Measurements from ENCODE around the gene ITPA.

The ITPA gene

DNA sequence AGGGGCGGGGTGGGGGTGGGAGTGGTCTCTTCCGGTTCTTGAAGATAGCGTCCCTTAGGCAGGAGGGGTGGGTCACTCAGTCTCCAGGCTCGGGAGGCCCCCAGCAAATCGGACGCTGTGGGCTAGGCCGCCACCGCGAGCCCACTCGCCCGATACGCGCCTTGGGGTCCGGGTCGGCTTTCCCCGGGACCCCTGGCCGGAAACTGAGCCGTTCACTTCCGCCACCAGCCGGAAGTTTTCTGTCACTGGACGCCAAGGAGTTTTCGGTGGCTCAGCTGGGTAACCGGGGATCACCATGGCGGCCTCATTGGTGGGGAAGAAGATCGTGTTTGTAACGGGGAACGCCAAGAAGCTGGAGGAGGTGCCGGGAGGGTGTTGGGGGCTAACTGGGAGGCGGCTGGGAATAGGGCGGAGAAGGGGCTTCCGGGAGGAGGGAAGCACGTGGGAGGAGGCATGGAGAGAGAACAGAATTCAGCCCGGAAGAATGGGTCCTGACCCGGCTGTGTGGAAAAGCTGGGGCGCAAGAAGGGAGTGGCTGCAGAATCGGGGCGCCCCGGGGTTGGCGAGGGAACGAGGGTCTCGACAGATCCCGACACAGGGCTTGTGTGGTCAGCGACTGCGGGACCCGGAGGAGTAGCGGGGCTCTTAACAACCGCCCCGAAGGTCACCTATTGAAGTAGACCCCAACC lies at the start of gene ITPA:
Gene ITPA, plus strand, starts transcription at position 242 of the 689 bp plus-strand sequence. Its CDS starts 54 bp downstream, at position 296.
- H3K4me3 ChIP-seq (ENCODE audit: low read length in 2 of 2), result peak within 1 kb of the TSS; percentile 59 to 97
- no peaks in the 10 kb centered on the region for H3K27me3 ChIP-seq (ENCODE audit: control insufficient read depth in 1 of 2, insufficient read depth in 2 of 2, low read length in 2 of 2)
- H3K4me1 ChIP-seq (ENCODE audit: control insufficient read depth, insufficient read depth, low read length), result peaks cover 15% of the 10 kb centered on the region
- no peaks in the 10 kb centered on the region for H3K9me3 ChIP-seq (ENCODE audit: control insufficient read depth in 2 of 2, low read length in 2 of 2)
- H3K9ac ChIP-seq (ENCODE audit: low read length in 2 of 2), result peak within 1 kb of the TSS; percentile 83 to 86
- peak within 1 kb of the TSS; percentile 58 for H3K27ac ChIP-seq (ENCODE audit: low read length)
- peaks cover 6 to 8% of the 10 kb centered on the region in 2 donors for H3K36me3 ChIP-seq (ENCODE audit: control insufficient read depth in 2 of 2, insufficient read depth in 2 of 2, low read length in 2 of 2)

DNA sequence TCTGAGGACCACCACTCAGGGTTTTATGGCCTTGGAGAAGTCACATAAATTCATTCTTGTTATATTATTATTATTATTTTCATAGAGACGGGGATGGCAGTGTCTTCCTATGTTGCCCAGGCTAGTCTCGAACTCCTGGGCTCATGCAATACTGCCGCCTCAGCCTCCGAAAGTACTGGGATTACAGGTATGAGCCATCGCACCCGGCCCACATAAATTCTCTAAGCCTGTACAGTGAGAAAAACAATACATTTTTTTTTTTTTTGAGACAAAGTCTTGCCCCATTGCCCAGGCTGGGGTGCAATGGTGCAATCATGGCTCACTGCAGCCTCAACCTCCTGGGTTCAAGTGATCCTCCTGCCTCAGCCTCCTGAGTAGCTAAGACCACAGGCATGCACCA lies 48.9 kb upstream of the ITPA start:
- peaks cover 33% of the 10 kb centered on the region for H3K4me1 ChIP-seq (ENCODE audit: control insufficient read depth, insufficient read depth, low read length)
- H3K9ac ChIP-seq (ENCODE audit: low read length in 2 of 2), result no peak overlapping the region
- H3K4me3 ChIP-seq (ENCODE audit: low read length in 2 of 2), result peak overlapping the region in 1 of 2 donors; percentile 99
- no peak overlapping the region for H3K27ac ChIP-seq (ENCODE audit: low read length)
- H3K36me3 ChIP-seq (ENCODE audit: control insufficient read depth in 2 of 2, insufficient read depth in 2 of 2, low read length in 2 of 2), result no peaks in the 10 kb centered on the region
- no peaks in the 10 kb centered on the region for H3K27me3 ChIP-seq (ENCODE audit: control insufficient read depth in 1 of 2, insufficient read depth in 2 of 2, low read length in 2 of 2)
- H3K9me3 ChIP-seq (ENCODE audit: control insufficient read depth in 2 of 2, low read length in 2 of 2), result no peaks in the 10 kb centered on the region

DNA sequence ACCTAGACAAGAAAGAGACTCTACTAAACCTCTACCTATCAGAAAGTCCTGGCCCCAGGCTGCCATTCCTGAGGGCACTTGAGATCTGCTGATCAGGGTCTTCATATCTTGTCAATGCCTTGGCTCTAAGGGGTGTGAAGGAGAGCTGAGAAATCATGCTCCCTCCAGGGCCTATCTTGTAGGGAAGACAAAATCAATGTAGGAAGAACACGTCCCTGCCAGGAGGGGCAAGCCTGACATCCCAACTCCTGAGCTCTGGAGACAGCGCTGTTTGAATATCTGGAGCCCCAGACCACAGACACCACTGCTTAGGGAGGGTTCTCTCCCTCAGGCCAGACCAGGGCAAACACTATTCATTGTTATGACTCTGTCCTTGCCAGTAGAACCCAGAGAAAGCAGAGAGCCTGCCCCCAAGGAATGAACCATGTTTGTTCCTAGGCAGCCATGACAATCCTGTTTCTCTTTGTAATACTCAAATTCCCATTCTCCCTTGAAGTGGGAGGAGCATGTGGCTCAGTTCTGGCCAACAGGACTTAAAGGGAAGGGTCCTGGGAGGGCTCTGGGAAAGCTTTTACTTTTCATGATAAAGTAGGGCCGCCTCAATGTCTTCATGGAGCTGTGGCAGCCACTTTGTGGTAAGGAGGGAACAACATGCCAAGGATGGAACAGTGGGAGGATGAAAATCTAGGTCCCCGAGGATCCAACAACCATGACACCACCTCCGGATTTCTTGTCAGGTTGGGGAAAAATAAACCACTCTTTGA lies 47.8 kb upstream of the ITPA start:
- Histone ChIP-seq H3K27ac (ENCODE audit: low read length) (no peak overlapping the region), H3K36me3 (ENCODE audit: control insufficient read depth in 2 of 2, insufficient read depth in 2 of 2, low read length in 2 of 2) (no peaks in the 10 kb centered on the region), H3K9me3 (ENCODE audit: control insufficient read depth in 2 of 2, low read length in 2 of 2) (no peaks in the 10 kb centered on the region), H3K4me1 (ENCODE audit: control insufficient read depth, insufficient read depth, low read length) (peaks cover 29% of the 10 kb centered on the region), H3K9ac (ENCODE audit: low read length in 2 of 2) (no peak overlapping the region), H3K27me3 (ENCODE audit: control insufficient read depth in 1 of 2, insufficient read depth in 2 of 2, low read length in 2 of 2) (no peaks in the 10 kb centered on the region), H3K4me3 (ENCODE audit: low read length in 2 of 2) (no peak overlapping the region)

DNA sequence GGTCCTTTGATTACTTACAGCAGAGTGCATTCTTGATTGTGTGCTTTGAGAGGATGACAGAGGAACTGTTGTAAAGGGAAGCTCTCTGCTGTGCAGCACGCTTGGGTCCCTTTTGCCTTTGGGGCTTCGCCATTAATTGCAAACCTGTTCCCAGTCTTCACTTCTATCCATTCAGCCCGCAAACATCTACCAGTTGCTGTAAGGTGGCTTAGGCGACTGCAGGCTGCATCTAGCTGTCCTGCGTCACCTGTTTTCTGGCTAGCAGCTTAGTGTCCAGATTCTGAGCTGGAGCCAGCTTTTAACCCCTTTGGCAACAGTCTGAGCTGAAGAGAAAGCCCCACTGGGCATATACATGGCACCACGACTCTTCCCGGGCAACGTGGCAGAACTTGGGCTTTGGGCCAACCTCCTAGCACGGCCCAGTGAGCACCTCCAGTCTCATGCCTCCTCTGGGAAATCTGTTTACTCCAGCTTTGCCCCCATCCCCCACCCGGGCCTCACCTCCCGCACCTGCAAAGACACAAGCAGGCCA lies 47.2 kb upstream of the ITPA start:
- Histone ChIP-seq H3K4me1 (ENCODE audit: control insufficient read depth, insufficient read depth, low read length) (peaks cover 22% of the 10 kb centered on the region), H3K27ac (ENCODE audit: low read length) (no peak overlapping the region), H3K4me3 (ENCODE audit: low read length in 2 of 2) (no peak overlapping the region), H3K9ac (ENCODE audit: low read length in 2 of 2) (no peak overlapping the region), H3K9me3 (ENCODE audit: control insufficient read depth in 2 of 2, low read length in 2 of 2) (no peaks in the 10 kb centered on the region), H3K27me3 (ENCODE audit: control insufficient read depth in 1 of 2, insufficient read depth in 2 of 2, low read length in 2 of 2) (no peaks in the 10 kb centered on the region), H3K36me3 (ENCODE audit: control insufficient read depth in 2 of 2, insufficient read depth in 2 of 2, low read length in 2 of 2) (no peaks in the 10 kb centered on the region)

DNA sequence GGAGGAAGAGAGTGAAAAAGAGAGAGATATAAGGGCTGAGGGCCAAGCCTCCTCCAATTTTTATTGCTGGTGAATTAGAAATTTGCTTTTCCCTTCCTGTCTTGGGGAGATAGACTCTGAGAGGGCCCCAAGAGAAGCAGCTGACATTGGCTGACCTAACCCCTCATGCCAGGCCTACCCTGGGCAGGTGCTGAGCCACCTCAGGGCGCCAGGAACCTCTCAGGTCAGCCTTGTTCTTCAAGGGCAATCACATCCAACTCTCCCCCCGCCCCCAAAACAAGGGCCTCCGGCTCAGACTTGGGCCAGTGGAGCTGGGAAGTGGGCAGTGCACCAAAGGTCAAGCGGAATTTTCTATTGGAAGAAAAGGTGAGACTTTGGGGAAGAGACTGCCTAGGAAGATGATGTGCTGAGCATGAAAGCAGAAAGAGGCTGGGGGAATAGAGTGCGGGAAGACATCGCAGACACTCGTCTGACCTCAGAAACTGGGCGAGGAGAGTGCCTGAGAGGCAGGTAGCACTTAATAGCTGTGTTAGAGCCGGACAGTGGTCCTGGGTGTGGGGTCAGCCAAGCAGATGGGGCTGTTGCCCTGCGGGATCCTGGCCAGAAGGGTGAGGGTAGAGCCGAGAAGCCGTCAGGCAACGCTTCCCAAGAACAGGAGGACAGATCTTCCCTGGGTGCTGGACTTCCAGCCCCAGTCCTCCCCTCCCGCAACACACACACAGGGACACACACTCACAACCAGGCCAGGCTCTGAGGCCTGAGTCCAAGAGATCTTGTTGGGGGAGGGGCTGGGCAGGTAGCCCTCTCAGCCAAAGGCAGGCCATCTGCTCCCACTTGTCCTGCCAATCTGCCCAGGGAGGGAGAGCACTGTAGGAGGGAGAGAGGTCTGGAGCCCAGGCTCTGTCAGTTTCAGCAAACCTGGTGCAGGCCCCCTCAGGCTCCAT lies 45.9 kb upstream of the ITPA start:
- Histone ChIP-seq H3K27ac (ENCODE audit: low read length) (no peak overlapping the region), H3K9ac (ENCODE audit: low read length in 2 of 2) (no peak overlapping the region), H3K4me1 (ENCODE audit: control insufficient read depth, insufficient read depth, low read length) (peaks cover 10% of the 10 kb centered on the region), H3K4me3 (ENCODE audit: low read length in 2 of 2) (no peak overlapping the region), H3K36me3 (ENCODE audit: control insufficient read depth in 2 of 2, insufficient read depth in 2 of 2, low read length in 2 of 2) (no peaks in the 10 kb centered on the region), H3K27me3 (ENCODE audit: control insufficient read depth in 1 of 2, insufficient read depth in 2 of 2, low read length in 2 of 2) (peaks cover 0 to under 1% of the 10 kb centered on the region in 2 donors), H3K9me3 (ENCODE audit: control insufficient read depth in 2 of 2, low read length in 2 of 2) (no peaks in the 10 kb centered on the region)

DNA sequence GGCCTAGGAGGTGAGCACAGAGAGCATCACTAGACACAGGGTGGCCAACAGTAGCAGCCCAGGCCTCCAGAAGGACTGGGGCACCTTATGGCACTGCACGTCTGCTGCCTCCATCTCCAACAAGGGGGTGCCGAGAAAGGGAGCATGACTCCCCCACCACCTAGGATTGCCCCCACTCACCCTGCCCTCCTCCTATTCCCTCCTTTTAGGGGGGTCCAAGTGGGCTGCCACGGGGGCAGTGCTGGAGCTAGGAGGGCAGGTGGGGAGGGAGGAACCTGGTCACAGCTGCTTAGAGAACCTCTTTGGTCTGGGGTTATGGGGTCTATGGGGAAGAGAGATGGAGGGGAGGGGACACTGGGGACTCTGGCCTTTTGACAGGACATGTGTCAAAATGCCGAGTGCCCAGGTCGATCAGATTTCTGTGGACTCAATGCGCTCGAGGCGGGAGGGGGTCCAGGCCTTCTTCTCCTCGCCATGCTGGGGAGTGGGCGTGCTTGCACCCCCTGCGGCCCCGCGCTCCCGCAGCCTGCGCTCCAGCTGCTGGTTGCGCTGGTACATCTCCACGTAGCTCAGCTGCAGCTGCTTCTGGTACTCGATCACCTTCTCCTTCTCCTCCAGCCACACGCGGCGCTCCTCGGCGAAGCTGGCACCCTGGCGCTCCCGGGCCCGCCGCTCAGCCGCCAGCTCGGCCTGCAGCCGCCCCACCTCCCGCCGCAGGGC lies 45.1 kb upstream of the ITPA start:
- peaks cover 0 to 4% of the 10 kb centered on the region in 2 donors for H3K27me3 ChIP-seq (ENCODE audit: control insufficient read depth in 1 of 2, insufficient read depth in 2 of 2, low read length in 2 of 2)
- no peak overlapping the region for H3K4me3 ChIP-seq (ENCODE audit: low read length in 2 of 2)
- no peak overlapping the region for H3K9ac ChIP-seq (ENCODE audit: low read length in 2 of 2)

DNA sequence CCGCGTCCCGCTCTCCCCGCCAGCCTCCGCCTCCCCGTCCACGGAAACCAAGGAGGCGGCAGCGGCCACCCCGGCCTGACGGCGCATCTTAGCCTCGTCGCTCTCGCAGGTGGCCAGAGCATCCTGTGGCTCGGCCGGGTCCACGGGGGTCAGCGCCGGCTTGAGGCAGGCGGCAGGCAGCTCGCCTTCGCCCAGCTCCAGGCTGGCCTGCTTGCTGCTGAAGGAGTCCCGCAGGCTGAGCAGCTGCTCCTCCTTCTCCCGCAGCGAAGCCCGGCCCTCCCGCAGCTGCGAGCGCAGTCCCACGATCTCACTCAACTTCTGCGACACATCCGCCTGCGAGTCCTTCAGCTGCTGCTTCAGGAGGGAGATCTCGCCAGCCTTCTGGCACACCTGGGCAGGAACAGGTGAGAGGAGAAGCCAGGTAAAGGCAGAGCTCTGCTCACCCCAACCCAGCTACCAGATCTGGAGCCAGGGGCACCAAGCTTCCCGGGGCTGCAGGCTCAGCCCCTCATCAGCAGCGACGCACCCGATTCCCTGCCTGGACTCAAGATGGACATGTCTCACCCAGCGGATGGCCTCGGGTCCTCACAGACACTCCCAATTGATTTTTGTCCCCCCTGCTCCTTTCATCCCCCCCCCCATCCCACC lies 44.4 kb upstream of the ITPA start:
- no peak overlapping the region for H3K9ac ChIP-seq (ENCODE audit: low read length in 2 of 2)
- no peaks in the 10 kb centered on the region for H3K9me3 ChIP-seq (ENCODE audit: control insufficient read depth in 2 of 2, low read length in 2 of 2)
- no peak overlapping the region for H3K27ac ChIP-seq (ENCODE audit: low read length)
- H3K36me3 ChIP-seq (ENCODE audit: control insufficient read depth in 2 of 2, insufficient read depth in 2 of 2, low read length in 2 of 2), result no peaks in the 10 kb centered on the region
- no peak overlapping the region for H3K4me3 ChIP-seq (ENCODE audit: low read length in 2 of 2)
- peaks cover 0 to 4% of the 10 kb centered on the region in 2 donors for H3K27me3 ChIP-seq (ENCODE audit: control insufficient read depth in 1 of 2, insufficient read depth in 2 of 2, low read length in 2 of 2)
- H3K4me1 ChIP-seq (ENCODE audit: control insufficient read depth, insufficient read depth, low read length), result peaks cover under 1% of the 10 kb centered on the region

More for the DNA sequence above, 45.1 kb upstream of the ITPA start:
- Histone ChIP-seq H3K9me3 (ENCODE audit: control insufficient read depth in 2 of 2, low read length in 2 of 2) (no peaks in the 10 kb centered on the region), H3K27ac (ENCODE audit: low read length) (no peak overlapping the region), H3K36me3 (ENCODE audit: control insufficient read depth in 2 of 2, insufficient read depth in 2 of 2, low read length in 2 of 2) (no peaks in the 10 kb centered on the region), H3K4me1 (ENCODE audit: control insufficient read depth, insufficient read depth, low read length) (peaks cover 2% of the 10 kb centered on the region)

DNA sequence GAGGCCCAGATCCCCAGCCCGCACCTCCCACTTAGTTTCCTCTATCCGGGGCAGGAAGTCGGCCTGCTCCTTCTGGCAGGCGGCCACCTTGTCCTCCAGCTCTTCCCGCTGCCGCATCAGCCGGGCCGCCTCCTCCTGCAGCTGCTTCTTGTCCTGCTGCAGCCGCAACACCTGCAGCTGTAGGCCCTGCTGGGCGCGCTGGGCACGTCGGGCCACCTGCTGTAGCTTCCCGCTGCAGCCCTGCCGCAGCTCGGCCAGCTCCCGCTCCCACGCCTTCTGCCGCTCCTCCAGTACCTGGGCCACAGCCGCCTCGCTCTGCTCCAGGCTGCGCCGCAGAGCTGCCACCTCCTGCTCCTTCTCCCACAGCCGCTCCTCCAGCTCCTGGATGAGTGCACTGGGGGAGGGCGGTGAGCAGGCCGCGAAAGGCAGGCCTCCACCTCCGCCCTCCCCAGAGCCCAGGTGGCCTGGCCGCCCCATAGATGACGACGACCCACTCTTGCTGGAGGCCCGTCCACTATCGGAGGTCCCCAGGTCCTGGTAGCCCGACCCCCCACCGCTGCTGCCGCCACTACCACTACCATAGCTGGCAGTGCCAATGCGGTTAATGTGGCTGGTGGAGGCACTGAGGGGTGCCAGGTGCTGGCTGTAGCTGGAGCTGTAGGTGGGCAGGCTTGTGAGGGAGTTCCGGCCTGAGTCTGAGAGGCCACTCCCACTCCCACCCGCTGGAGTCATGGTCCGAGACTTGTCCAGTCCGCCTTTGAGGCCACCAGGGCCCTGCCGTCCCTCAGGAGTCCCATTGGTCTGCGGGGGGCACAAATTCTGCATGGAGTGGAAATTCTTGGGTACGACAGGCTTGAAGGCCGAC lies 43.6 kb upstream of the ITPA start:
- Histone ChIP-seq H3K36me3 (ENCODE audit: control insufficient read depth in 2 of 2, insufficient read depth in 2 of 2, low read length in 2 of 2) (no peaks in the 10 kb centered on the region), H3K9ac (ENCODE audit: low read length in 2 of 2) (no peak overlapping the region), H3K4me1 (ENCODE audit: control insufficient read depth, insufficient read depth, low read length) (no peaks in the 10 kb centered on the region), H3K9me3 (ENCODE audit: control insufficient read depth in 2 of 2, low read length in 2 of 2) (no peaks in the 10 kb centered on the region), H3K27me3 (ENCODE audit: control insufficient read depth in 1 of 2, insufficient read depth in 2 of 2, low read length in 2 of 2) (peaks cover 0 to 4% of the 10 kb centered on the region in 2 donors), H3K27ac (ENCODE audit: low read length) (no peak overlapping the region), H3K4me3 (ENCODE audit: low read length in 2 of 2) (peak overlapping the region in 1 of 2 donors; percentile 22)

DNA sequence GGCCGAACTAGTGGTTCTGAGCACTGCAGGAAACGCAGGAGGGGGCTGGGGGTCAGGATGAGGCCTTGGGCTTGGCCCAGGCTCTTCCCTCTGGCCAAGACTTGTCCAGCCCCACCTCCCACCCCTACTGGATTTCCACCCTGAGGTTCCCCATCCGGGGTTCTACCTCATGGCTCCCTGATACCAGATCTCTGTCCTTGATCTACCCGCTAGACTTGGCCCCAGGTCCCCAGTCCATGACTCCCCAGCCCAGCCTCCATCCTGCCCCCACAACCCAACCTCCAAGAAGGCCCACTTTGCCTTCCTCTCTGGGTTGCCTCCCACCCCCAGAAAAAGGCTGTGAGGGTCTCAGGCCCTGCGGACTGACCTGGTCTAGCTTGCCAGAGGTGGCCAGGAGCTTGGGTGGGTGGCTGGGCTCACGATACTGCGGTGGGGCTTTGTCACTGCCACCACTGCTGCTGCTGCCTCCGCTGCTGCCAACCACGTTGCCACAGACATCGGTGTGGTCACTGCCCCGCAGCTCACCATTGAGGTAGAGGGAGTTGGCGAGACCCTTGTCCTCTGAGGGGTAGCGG lies 42.9 kb upstream of the ITPA start:
- Histone ChIP-seq H3K9ac (ENCODE audit: low read length in 2 of 2) (no peak overlapping the region), H3K27ac (ENCODE audit: low read length) (no peak overlapping the region)

More for the DNA sequence above, 42.9 kb upstream of the ITPA start:
- H3K36me3 ChIP-seq (ENCODE audit: control insufficient read depth in 2 of 2, insufficient read depth in 2 of 2, low read length in 2 of 2), result no peaks in the 10 kb centered on the region
- no peaks in the 10 kb centered on the region for H3K9me3 ChIP-seq (ENCODE audit: control insufficient read depth in 2 of 2, low read length in 2 of 2)
- H3K4me1 ChIP-seq (ENCODE audit: control insufficient read depth, insufficient read depth, low read length), result no peaks in the 10 kb centered on the region
- peaks cover 0 to 4% of the 10 kb centered on the region in 2 donors for H3K27me3 ChIP-seq (ENCODE audit: control insufficient read depth in 1 of 2, insufficient read depth in 2 of 2, low read length in 2 of 2)
- H3K4me3 ChIP-seq (ENCODE audit: low read length in 2 of 2), result no peak overlapping the region

Measured in stomach smooth muscle (tissue), 2 donors.